Measurements from ENCODE around the gene DDX19B. TPM values are rescaled to one million over a fixed set of nuclear protein-coding genes. Genes with fewer than 3 reads are reported as not detected.
"Not testable (repeated sequence)": the region's sequence is repeated elsewhere in the genome, so short reads cannot be mapped to it uniquely, and the experiment has no call there.

DDX19B gene
- total RNA-seq, 2 donors from 2014 or later: 22.3 to 25.6 TPM

DNA sequence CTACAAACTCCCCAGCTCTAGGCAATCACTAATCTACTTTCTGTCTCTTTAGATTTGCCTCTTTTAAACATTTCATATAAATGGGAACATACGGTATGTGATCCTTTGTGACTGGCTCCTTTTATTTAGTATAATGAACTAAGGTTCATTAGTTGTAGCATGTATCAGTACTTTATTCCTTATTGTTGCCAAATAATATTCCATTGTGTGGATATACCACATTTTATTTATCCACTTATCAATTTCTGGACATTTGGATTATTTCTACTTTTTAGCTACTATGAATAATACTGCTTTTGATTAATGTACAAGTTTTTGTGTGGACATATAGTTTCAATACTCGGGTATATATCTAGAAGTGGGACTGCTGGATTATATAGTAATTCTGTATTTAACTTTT is 7.9 kb downstream of the DDX19B start:
- no peak for DNase-seq
- no peak overlapping the region for H3K27ac ChIP-seq
- H3K4me1 ChIP-seq: no peaks in the 10 kb centered on the region
- H3K9ac ChIP-seq (ENCODE audit: low read depth in 2 of 2, low read length in 2 of 2): no peak overlapping the region
- no peaks in the 10 kb centered on the region for H3K9me3 ChIP-seq
- no peak for TF ChIP-seq CTCF (IDR thresholded peaks at IDR 0.05)
- intact Hi-C loops (cut with DNase I): no loop called here
- H3K36me3 ChIP-seq: no peaks in the 10 kb centered on the region
- H3K4me3 ChIP-seq: no peak overlapping the region
- H3K27me3 ChIP-seq: no peaks in the 10 kb centered on the region

- DNase-seq; H3K27ac ChIP-seq; H3K4me1 ChIP-seq; intact Hi-C loops (cut with DNase I); H3K4me3 ChIP-seq; H3K9ac ChIP-seq (ENCODE audit: low read depth in 2 of 2, low read length in 2 of 2); H3K36me3 ChIP-seq; H3K27me3 ChIP-seq; H3K9me3 ChIP-seq: not testable (repeated sequence)
Measured at GRCh38 chr16:70307726-70308125, 8.7 kb downstream of the DDX19B start.

GRCh38 chr16:70320121-70320520 is 21.1 kb downstream of the DDX19B start:
- no peak for DNase-seq
- intact Hi-C loops (cut with DNase I): no loop called here
- no peak overlapping the region for H3K9ac ChIP-seq (ENCODE audit: low read depth in 2 of 2, low read length in 2 of 2)
- no peaks in the 10 kb centered on the region for H3K27me3 ChIP-seq
- peaks cover 6% of the 10 kb centered on the region for H3K36me3 ChIP-seq
- H3K9me3 ChIP-seq: no peaks in the 10 kb centered on the region
- H3K4me1 ChIP-seq: no peaks in the 10 kb centered on the region
- no peak overlapping the region for H3K4me3 ChIP-seq
- no peak overlapping the region for H3K27ac ChIP-seq
- no peak for TF ChIP-seq CTCF (IDR thresholded peaks at IDR 0.05)

DNA sequence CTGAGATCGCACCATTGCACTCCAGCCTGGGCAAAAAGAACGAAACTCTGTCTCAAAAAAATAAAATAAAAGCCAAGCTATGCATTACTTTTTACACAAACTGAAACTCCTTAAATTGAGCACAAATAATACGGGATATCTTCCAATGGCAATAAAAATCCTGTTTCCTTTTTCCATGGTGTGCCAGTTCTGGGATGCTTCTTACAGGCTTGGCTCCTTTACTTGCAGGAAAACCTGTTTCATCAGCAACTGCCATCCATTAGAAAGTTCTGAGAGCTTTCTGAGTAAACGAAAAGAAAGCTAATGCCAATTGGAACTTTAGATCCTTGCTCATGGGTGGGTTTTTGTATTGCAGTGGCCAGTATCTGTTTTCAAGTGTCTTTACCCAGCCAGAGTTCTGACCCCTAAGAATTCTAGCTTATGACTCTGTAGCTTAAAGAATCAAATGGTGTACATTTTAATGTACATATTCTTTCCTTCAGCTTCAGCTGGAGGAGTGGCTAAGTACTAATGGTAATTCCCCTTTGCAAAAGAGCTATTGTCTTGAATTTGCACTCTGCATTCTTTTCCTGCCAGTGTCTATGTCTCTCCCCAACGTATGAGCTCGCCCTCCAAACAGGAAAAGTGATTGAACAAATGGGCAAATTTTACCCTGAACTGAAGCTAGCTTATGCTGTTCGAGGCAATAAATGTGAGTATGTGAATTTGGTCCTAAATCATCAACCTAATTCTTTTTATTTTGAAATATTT is 26.2 kb downstream of the DDX19B start:
- no peak for TF ChIP-seq CTCF (IDR thresholded peaks at IDR 0.05)
- Histone ChIP-seq H3K36me3 (peaks cover 4% of the 10 kb centered on the region), H3K4me3 (no peak overlapping the region), H3K4me1 (no peaks in the 10 kb centered on the region), H3K27ac (no peak overlapping the region), H3K9me3 (no peaks in the 10 kb centered on the region), H3K9ac (ENCODE audit: low read depth in 2 of 2, low read length in 2 of 2) (no peak overlapping the region), H3K27me3 (no peaks in the 10 kb centered on the region)
- intact Hi-C loops (cut with DNase I): no loop called here
- DNase-seq: no peak

DNA sequence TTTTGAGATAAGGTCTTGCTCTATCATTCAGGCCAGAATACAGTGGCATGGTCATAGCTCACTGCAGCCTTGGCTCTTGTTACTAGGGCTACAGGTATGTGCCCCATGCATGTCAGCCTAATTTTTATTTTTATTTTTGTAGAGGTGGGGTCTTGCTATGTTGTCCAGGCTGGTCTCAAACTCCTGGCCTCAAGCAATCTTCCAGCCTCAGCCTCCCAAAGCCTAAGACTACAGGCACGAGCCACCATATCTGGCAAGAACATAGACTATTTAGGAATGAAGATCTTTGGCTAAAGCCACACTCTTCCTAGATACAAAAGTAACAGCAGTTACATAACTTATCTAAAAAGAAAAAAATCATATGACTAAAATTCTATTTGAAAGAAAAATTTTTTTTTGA is 32.1 kb downstream of the DDX19B start:
- Histone ChIP-seq H3K9ac (ENCODE audit: low read depth in 2 of 2, low read length in 2 of 2) (no peak overlapping the region), H3K4me3 (no peak overlapping the region), H3K4me1 (no peaks in the 10 kb centered on the region), H3K9me3 (no peaks in the 10 kb centered on the region), H3K27me3 (no peaks in the 10 kb centered on the region), H3K36me3 (peaks cover 14% of the 10 kb centered on the region), H3K27ac (no peak overlapping the region)
- TF ChIP-seq CTCF (IDR thresholded peaks at IDR 0.05): no peak
- intact Hi-C loops (cut with DNase I): no loop called here
- DNase-seq: no peak

GRCh38 chr16:70331588-70332358 is 32.8 kb downstream of the DDX19B start:
- H3K27ac ChIP-seq: no peak overlapping the region
- no peak overlapping the region for H3K9ac ChIP-seq (ENCODE audit: low read depth in 2 of 2, low read length in 2 of 2)
- H3K4me1 ChIP-seq: no peaks in the 10 kb centered on the region
- DNase-seq: no peak
- no peaks in the 10 kb centered on the region for H3K9me3 ChIP-seq
- H3K4me3 ChIP-seq: no peak overlapping the region
- peak; percentile 22 for TF ChIP-seq CTCF (IDR thresholded peaks at IDR 0.05)
- no peaks in the 10 kb centered on the region for H3K27me3 ChIP-seq
- intact Hi-C loops (cut with DNase I): no loop called here
- peaks cover 10% of the 10 kb centered on the region for H3K36me3 ChIP-seq

- H3K36me3 ChIP-seq; intact Hi-C loops (cut with DNase I): not testable (repeated sequence)
Measured at GRCh38 chr16:70332728-70333127, 33.7 kb downstream of the DDX19B start.

More at GRCh38 chr16:70332728-70333127, 33.7 kb downstream of the DDX19B start:
- H3K9me3 ChIP-seq; H3K27me3 ChIP-seq; H3K4me1 ChIP-seq; H3K9ac ChIP-seq (ENCODE audit: low read depth in 2 of 2, low read length in 2 of 2); H3K4me3 ChIP-seq; DNase-seq; H3K27ac ChIP-seq: not testable (repeated sequence)
